HG03354 (cell line): Measurements from ENCODE around the gene PRAMEF26.
"Not testable (repeated sequence)": the region's sequence is repeated elsewhere in the genome, so short reads cannot be mapped to it uniquely, and the experiment has no call there.

ENCODE experiments used
- ATAC-seq: cut with Tn5 transposase; IDR thresholded peaks from one replicate; pipeline ENCODE4 v1.9.1; 2021; ENCODE audit warnings: mild to moderate bottlenecking; ENCODE audit not compliant: unreplicated experiment, poor library complexity, severe bottlenecking

Gene PRAMEF26

DNA sequence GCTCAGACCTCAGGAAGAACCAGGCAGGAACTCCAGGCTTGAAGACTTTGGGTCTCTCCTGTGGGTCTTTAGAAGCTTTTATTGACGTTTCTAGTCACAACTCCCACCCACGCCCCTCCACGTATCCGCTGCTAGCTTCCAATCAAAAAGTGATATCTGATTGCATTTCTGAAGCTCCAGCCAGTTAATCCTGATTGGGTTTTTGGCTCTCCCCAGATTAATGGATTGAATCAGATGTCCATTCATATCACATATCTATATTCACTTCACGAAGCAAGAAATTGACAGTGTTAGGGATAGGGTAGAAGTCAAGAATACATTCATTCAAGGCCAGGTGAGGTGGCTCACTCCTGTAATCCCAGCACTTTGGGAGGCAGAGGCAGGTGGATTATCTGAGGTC is at the start of gene PRAMEF26:
TSS of gene PRAMEF26 (minus strand) at position 101 of the 400 bp plus-strand sequence. CDS start 2,914 bp downstream, outside the sequence.
- ATAC-seq = not testable (repeated sequence)

DNA sequence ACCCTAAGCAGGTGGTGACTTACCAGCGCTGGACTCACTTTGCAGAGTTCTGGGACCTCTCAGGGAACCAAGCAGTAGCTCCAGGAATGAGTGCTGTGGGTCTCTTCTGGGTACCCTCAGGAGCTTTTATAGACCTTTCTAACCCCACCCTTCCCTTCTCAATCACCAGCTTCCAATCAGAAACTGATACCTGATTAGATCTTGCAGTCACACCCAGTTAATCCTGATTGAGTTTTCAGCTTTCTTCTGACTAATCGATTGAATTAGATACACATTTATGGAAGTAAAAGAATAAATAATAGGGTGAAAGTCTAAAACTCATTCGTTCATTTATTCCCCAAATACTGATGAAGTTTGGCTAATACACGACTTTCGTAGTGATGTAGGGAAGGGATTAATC is 45.5 kb upstream of the PRAMEF26 start, which contains the start of gene PRAMEF13:
TSS of gene PRAMEF13 (minus strand) at position 101 of the 400 bp plus-strand sequence. CDS start 1,820 bp downstream, outside the sequence.
- not testable (repeated sequence) for ATAC-seq

DNA sequence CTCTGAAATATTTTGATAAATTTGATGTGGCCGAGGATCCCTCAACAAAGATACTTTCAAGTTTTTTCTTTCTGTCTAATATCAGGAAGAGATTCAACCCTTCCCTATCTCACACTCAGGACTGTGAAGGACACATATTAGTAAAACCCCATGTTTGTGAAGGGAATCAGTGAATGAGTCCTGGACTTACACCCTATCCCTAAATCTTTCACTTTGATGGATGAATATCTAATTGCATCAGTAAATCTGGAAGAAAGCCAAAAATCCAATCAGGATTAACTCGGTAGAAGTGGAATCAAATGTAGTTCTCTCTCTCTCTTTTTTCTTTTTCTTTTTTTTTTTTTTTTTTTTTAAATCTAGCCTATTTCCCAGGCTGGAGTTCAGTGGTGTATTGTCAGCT is 15.7 kb upstream of the PRAMEF26 start, which contains the start of gene PRAMEF9:
TSS of gene PRAMEF9 (plus strand) at position 301 of the 400 bp plus-strand sequence. CDS start 3,433 bp downstream, outside the sequence.
- not testable (repeated sequence) for ATAC-seq

DNA sequence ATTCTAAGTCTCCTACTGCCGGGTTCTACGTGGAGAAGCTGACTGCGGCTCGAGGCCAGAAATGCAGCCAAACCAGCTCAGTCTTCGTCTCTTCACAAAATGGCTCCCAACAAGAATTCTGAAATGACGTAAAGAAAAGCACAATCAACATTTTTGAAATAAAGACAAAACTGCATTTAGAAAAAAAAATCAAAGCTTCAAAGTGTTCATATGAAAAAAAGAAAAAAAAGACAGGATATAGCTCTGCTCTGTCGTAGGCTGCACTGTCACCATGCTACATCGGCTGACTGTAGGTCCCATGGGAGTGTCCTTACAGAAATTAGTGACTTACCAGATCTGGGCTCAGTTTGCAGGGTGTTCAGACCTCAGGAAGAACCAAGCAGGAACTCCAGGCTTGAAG is 9.7 kb upstream of the PRAMEF26 start, which contains the start of gene HNRNPCL4:
TSS of gene HNRNPCL4 (minus strand) at position 101 of the 400 bp plus-strand sequence. CDS start 164 bp downstream, outside the sequence.
- ATAC-seq = not testable (repeated sequence)

DNA sequence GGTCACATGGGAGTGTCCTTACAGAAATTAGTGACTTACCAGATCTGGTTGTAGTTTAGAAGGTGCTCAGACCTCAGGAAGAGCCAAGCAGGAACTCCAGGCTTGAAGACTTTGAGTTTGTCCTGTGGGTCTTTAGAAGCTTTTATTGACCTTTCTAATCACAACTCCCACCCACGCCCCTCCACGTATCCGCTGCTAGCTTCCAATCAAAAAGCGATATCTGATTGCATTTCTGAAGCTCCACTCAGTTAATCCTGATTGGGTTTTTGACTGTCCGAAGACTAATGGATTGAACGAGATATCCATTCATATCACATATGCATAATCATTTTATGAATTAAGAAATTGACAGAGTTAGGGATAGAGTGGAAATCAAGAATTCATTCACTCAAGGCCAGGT is 39.1 kb downstream of the PRAMEF26 start, which contains the start of gene HNRNPCL2:
TSS of gene HNRNPCL2 (minus strand) at position 101 of the 400 bp plus-strand sequence. CDS start 454 bp downstream, outside the sequence.
- not testable (repeated sequence) for ATAC-seq
